Liver (tissue), 9 donors: ENCODE results near the gene COPA. TPM values are rescaled to one million over a fixed set of nuclear protein-coding genes. Genes with fewer than 3 reads are reported as not detected.

Experiments used
- DNase-seq: peaks from one replicate; pipeline ENCODE4 v3.0.0-alpha.2; 2017; ENCODE audit warnings: low spot score
- H3K27ac ChIP-seq, 2 donors: one replicate each; pipeline ENCODE4 v1.7.0; 2013; ENCODE audit warnings: inconsistent platforms in 2 of 2, low read length in 2 of 2, control low read depth in 1 of 2, low read depth in 1 of 2, mild to moderate bottlenecking in 1 of 2
- H3K27me3 ChIP-seq, 4 donors: one replicate each; pipeline versions ENCODE4 v1.6.1 to v1.7.0; 2013; ENCODE audit warnings: low read length in 3 of 4, inconsistent platforms in 1 of 4, mild to moderate bottlenecking in 1 of 4, moderate library complexity in 1 of 4; ENCODE audit not compliant: control insufficient read depth in 4 of 4, insufficient read depth in 4 of 4
- H3K36me3 ChIP-seq, 4 donors: one replicate each; pipeline versions ENCODE4 v1.6.1 to v1.7.0; 2013; ENCODE audit warnings: low read length in 3 of 4, mild to moderate bottlenecking in 3 of 4, low read depth in 1 of 4, moderate library complexity in 1 of 4; ENCODE audit not compliant: control insufficient read depth in 4 of 4, insufficient read depth in 3 of 4
- H3K4me1 ChIP-seq, 4 donors: one replicate each; pipeline versions ENCODE4 v1.6.1 to v1.7.0; 2013; ENCODE audit warnings: low read length in 3 of 4, mild to moderate bottlenecking in 3 of 4, moderate library complexity in 1 of 4; ENCODE audit not compliant: control insufficient read depth in 4 of 4, insufficient read depth in 4 of 4
- H3K4me3 ChIP-seq, 3 donors: one replicate each; pipeline versions ENCODE4 v1.6.1 to v1.7.0; 2013; ENCODE audit warnings: low read length in 3 of 3, control low read depth in 1 of 3, low read depth in 1 of 3, mild to moderate bottlenecking in 1 of 3
- H3K9ac ChIP-seq, 2 donors: one replicate each; pipeline ENCODE4 v1.7.0; 2013; ENCODE audit warnings: low read length in 2 of 2, mild to moderate bottlenecking in 2 of 2, moderate library complexity in 2 of 2, control low read depth in 1 of 2, low read depth in 1 of 2
- H3K9me3 ChIP-seq, 4 donors: one replicate each; pipeline versions ENCODE4 v1.6.1 to v1.7.0; 2013; ENCODE audit warnings: low read length in 3 of 4; ENCODE audit not compliant: control insufficient read depth in 4 of 4
- EGR1 ChIP-seq, 2 donors: IDR thresholded peaks; 2 replicates each; pipeline ENCODE4 v1.6.1; 2016 to 2018; ENCODE audit warnings: antibody characterized with exemption in 2 of 2, low read depth in 2 of 2
- FOXA1 ChIP-seq: IDR thresholded peaks from 2 replicates; pipeline ENCODE4 v1.6.1; 2016; ENCODE audit warnings: antibody characterized with exemption
- FOXA2 ChIP-seq: IDR thresholded peaks from 2 replicates; pipeline ENCODE4 v1.6.1; 2016; ENCODE audit warnings: antibody characterized with exemption
- GABPA ChIP-seq, 2 donors: IDR thresholded peaks in 1 of 2; conservative IDR thresholded peaks in 1 of 2; 2 replicates each; pipeline ENCODE4 v1.6.1; 2016; ENCODE audit warnings: antibody characterized with exemption in 2 of 2, mild to moderate bottlenecking in 1 of 2, moderate library complexity in 1 of 2
- HNF4A ChIP-seq, 2 donors: conservative IDR thresholded peaks; 2 replicates each; pipeline ENCODE4 v1.6.1; 2016; ENCODE audit warnings: antibody characterized with exemption in 2 of 2, mild to moderate bottlenecking in 2 of 2
- HNF4G ChIP-seq: IDR thresholded peaks from 2 replicates; pipeline ENCODE4 v1.6.1; 2016; ENCODE audit warnings: antibody characterized with exemption
- JUND ChIP-seq, 2 donors: IDR thresholded peaks; 2 replicates each; pipeline ENCODE4 v1.6.1; 2016; ENCODE audit warnings: antibody characterized with exemption in 2 of 2
- NR2F2 ChIP-seq: IDR thresholded peaks from 2 replicates; pipeline ENCODE4 v1.6.1; 2016; ENCODE audit warnings: antibody characterized with exemption
- RAD21 ChIP-seq, 2 donors: IDR thresholded peaks; 2 replicates each; pipeline ENCODE4 v1.6.1; 2016; ENCODE audit warnings: antibody characterized with exemption in 2 of 2, mild to moderate bottlenecking in 2 of 2
- RXRA ChIP-seq, 2 donors: IDR thresholded peaks; 2 replicates each; pipeline ENCODE4 v1.6.1; 2017 to 2018; ENCODE audit warnings: antibody characterized with exemption in 2 of 2, mild to moderate bottlenecking in 1 of 2
- SP1 ChIP-seq: IDR thresholded peaks from 2 replicates; pipeline ENCODE4 v1.6.1; 2018; ENCODE audit warnings: antibody characterized with exemption, mild to moderate bottlenecking
- TAF1 ChIP-seq: conservative IDR thresholded peaks from 2 replicates; pipeline ENCODE4 v1.6.1; 2016; ENCODE audit warnings: antibody characterized with exemption, mild to moderate bottlenecking
- YY1 ChIP-seq: IDR thresholded peaks from 2 replicates; pipeline ENCODE4 v1.6.1; 2016; ENCODE audit warnings: antibody characterized with exemption, mild to moderate bottlenecking
- WGBS: extraction: QIAGEN DNeasy Blood & Tissue Kit; methylation state at CpG from one replicate; pipeline ENCODE4 v1.1.7; 2013; 5-methylcytosine and 5-hydroxymethylcytosine counted together
- polyA plus RNA-seq, 2 donors: library from polyadenylated mRNA; stranded (reverse) in 1 of 2; unstranded in 1 of 2; fragments of 200-250 nt in 1 of 2; fragments of >200 nt in 1 of 2; fragmentation: Nextera tagmentation in 1 of 2; extraction: Ambion mirVana in 1 of 2; gene quantifications; one replicate each; pipeline versions ENCODE4 v1.2.1 to v1.2.3, GENCODE V29; 2013 to 2015
- total RNA-seq, 2 donors: library from RNA; depleted of rRNA; stranded (reverse); fragments of >200 nt; gene quantifications; one replicate each; pipeline ENCODE4 v1.2.3, GENCODE V29; 2014
- TF ChIP-seq, protein P1 (sequence below): IDR thresholded peaks from 2 replicates; pipeline ENCODE4 v1.6.1; 2016; ENCODE audit warnings: antibody characterized with exemption
- TF ChIP-seq, protein P2 (sequence below): fragments of 150-350 bp; IDR thresholded peaks from 2 replicates; pipeline ENCODE4 v1.5.1; 2017; ENCODE audit warnings: improper control_type of control experiment, low read depth, low read length; ENCODE audit not compliant: missing input control
- TF ChIP-seq, protein P3 (sequence below): IDR thresholded peaks from 2 replicates; pipeline ENCODE4 v1.6.1; 2016; ENCODE audit warnings: antibody characterized with exemption
- TF ChIP-seq, protein P4 (sequence below): IDR thresholded peaks from 2 replicates; pipeline ENCODE4 v1.6.1; 2016; ENCODE audit warnings: antibody characterized with exemption
- TF ChIP-seq, protein P5 (sequence below): IDR thresholded peaks from 2 replicates; pipeline ENCODE4 v1.6.1; 2016; ENCODE audit warnings: antibody characterized with exemption, mild to moderate bottlenecking
- donor health status: healthy.
- donor health status: healthy.
- donor health status: healthy.
- donor health status: healthy.
- donor health status: healthy.

Gene COPA
- total and polyA plus RNA-seq, 4 donors, result 46.8 to 145 (median 75.9) TPM

DNA sequence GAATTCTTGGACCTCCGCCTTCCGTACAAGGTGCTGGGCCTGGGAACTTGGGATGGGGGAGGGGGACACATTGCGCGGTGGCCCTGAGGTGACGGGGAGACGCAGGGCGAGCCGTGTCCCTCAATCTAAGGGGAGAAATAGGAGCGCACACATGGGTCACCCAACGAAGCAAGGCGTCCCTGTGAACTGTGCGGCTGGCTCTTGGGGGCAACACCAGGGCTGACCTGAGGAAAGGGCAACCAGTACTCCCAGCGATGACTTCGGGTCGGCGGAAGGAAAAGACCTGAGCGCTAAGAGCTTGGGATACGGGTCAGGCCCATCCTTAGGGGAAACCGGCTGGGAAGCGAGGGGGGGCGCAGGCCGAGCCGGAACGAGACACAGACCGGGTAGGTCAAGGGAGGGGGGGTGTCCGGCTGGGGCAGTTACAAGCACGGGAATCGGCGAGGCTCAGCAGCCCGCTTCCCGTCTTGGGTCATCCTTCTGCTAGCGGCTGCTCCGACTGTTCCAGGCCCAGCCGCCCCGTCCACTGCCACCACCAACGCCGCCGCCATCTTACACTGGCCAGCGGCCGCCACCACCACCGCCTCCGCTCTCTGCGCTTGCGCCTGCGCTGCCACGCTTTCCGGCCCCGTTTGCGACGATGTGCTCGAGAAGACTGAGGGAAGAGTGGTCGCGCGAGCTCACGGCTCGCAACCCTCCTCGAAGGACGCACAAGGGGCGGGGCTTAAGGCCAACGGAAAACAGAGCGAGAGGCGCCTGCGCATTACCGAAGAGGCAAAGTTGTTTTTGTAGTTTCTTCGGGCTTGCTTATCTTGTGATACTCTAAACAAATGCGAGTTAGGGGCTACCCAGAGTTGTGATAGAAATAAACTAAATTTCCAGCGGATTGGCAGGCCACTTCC is 80.9 kb downstream of the COPA start, which contains the start of gene DCAF8:
Gene DCAF8, minus strand, starts transcription at position 657 of the 902 bp plus-strand sequence. CDS start 18,541 bp downstream, outside the sequence.
- H3K9me3 ChIP-seq, result no peaks in the 10 kb centered on the region
- peak within 1 kb of the TSS; percentile 97 to 98 for H3K27ac ChIP-seq
- peak; percentile 98 for DNase-seq
- TF ChIP-seq NR2F2, result no peak
- peak; percentile 90 for TF ChIP-seq TAF1
- no peak for TF ChIP-seq RAD21 (IDR thresholded peaks at IDR 0.05)
- peak; percentile 98 for TF ChIP-seq YY1
- TF ChIP-seq, protein P1, sequence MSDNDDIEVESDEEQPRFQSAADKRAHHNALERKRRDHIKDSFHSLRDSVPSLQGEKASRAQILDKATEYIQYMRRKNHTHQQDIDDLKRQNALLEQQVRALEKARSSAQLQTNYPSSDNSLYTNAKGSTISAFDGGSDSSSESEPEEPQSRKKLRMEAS, result peak; percentile 73
- TF ChIP-seq GABPA (IDR thresholded peaks at IDR 0.05 in 1 of 2, conservative IDR thresholded peaks at IDR 0.05 in 1 of 2), result peak in 1 of 2 donors; percentile 60
- no peak for TF ChIP-seq FOXA2
- no peak for TF ChIP-seq JUND (IDR thresholded peaks at IDR 0.05)
- peak in 1 of 2 donors; percentile 40 for TF ChIP-seq RXRA (IDR thresholded peaks at IDR 0.05)
- TF ChIP-seq, protein P2, sequence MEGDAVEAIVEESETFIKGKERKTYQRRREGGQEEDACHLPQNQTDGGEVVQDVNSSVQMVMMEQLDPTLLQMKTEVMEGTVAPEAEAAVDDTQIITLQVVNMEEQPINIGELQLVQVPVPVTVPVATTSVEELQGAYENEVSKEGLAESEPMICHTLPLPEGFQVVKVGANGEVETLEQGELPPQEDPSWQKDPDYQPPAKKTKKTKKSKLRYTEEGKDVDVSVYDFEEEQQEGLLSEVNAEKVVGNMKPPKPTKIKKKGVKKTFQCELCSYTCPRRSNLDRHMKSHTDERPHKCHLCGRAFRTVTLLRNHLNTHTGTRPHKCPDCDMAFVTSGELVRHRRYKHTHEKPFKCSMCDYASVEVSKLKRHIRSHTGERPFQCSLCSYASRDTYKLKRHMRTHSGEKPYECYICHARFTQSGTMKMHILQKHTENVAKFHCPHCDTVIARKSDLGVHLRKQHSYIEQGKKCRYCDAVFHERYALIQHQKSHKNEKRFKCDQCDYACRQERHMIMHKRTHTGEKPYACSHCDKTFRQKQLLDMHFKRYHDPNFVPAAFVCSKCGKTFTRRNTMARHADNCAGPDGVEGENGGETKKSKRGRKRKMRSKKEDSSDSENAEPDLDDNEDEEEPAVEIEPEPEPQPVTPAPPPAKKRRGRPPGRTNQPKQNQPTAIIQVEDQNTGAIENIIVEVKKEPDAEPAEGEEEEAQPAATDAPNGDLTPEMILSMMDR, result no peak
- no peak for TF ChIP-seq FOXA1
- TF ChIP-seq SP1, result peak; percentile 57
- peak in 1 of 2 donors; percentile 83 for TF ChIP-seq EGR1 (IDR thresholded peaks at IDR 0.05; ENCODE audit: low read depth in 2 of 2)
- TF ChIP-seq HNF4G, result no peak
- TF ChIP-seq HNF4A (conservative IDR thresholded peaks at IDR 0.05), result peak in 1 of 2 donors; percentile 62
- TF ChIP-seq, protein P3, sequence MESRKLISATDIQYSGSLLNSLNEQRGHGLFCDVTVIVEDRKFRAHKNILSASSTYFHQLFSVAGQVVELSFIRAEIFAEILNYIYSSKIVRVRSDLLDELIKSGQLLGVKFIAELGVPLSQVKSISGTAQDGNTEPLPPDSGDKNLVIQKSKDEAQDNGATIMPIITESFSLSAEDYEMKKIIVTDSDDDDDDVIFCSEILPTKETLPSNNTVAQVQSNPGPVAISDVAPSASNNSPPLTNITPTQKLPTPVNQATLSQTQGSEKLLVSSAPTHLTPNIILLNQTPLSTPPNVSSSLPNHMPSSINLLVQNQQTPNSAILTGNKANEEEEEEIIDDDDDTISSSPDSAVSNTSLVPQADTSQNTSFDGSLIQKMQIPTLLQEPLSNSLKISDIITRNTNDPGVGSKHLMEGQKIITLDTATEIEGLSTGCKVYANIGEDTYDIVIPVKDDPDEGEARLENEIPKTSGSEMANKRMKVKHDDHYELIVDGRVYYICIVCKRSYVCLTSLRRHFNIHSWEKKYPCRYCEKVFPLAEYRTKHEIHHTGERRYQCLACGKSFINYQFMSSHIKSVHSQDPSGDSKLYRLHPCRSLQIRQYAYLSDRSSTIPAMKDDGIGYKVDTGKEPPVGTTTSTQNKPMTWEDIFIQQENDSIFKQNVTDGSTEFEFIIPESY, result peak; percentile 98
- TF ChIP-seq, protein P4, sequence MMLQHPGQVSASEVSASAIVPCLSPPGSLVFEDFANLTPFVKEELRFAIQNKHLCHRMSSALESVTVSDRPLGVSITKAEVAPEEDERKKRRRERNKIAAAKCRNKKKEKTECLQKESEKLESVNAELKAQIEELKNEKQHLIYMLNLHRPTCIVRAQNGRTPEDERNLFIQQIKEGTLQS, result no peak
- TF ChIP-seq, protein P5, sequence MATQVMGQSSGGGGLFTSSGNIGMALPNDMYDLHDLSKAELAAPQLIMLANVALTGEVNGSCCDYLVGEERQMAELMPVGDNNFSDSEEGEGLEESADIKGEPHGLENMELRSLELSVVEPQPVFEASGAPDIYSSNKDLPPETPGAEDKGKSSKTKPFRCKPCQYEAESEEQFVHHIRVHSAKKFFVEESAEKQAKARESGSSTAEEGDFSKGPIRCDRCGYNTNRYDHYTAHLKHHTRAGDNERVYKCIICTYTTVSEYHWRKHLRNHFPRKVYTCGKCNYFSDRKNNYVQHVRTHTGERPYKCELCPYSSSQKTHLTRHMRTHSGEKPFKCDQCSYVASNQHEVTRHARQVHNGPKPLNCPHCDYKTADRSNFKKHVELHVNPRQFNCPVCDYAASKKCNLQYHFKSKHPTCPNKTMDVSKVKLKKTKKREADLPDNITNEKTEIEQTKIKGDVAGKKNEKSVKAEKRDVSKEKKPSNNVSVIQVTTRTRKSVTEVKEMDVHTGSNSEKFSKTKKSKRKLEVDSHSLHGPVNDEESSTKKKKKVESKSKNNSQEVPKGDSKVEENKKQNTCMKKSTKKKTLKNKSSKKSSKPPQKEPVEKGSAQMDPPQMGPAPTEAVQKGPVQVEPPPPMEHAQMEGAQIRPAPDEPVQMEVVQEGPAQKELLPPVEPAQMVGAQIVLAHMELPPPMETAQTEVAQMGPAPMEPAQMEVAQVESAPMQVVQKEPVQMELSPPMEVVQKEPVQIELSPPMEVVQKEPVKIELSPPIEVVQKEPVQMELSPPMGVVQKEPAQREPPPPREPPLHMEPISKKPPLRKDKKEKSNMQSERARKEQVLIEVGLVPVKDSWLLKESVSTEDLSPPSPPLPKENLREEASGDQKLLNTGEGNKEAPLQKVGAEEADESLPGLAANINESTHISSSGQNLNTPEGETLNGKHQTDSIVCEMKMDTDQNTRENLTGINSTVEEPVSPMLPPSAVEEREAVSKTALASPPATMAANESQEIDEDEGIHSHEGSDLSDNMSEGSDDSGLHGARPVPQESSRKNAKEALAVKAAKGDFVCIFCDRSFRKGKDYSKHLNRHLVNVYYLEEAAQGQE, result peak; percentile 83
- H3K36me3 ChIP-seq, result peaks cover 0 to 4% (median 0%) of the 10 kb centered on the region in 4 donors
- peak within 1 kb of the TSS; percentile 72 to 90 for H3K9ac ChIP-seq
- H3K4me1 ChIP-seq, result peaks cover 16 to 75% (median 50%) of the 10 kb centered on the region in 4 donors
- WGBS, result under 1% methylated on average over 67 of the region's 67 CpGs
- peak within 1 kb of the TSS; percentile 68 to 97 (median 84) for H3K4me3 ChIP-seq
- no peaks in the 10 kb centered on the region for H3K27me3 ChIP-seq
